Right lobe of liver (tissue), 4 donors: ENCODE results near the gene EYA2.

ENCODE experiments used
- POLR2A ChIP-seq: fragments of 450-650 bp; IDR thresholded peaks from one replicate; pipeline ENCODE4 v1.6.1; 2017; ENCODE audit warnings: antibody characterized with exemption, mild to moderate bottlenecking
- TF ChIP-seq, protein P1 (sequence below), 4 donors: fragments of 200-600 bp in 3 of 4; fragments of 450-650 bp in 1 of 4; IDR thresholded peaks; one replicate each; pipeline versions ENCODE4 v1.5.1 to v1.8.0; 2016 to 2022; ENCODE audit warnings: antibody characterized with exemption in 4 of 4, mild to moderate bottlenecking in 2 of 4
- donor health status: DM: no; HTN: no; CAD: no.
- donor health status: DM: no; HTN: no; CAD: no.
- donor health status: DM: no; HTN: yes; CAD: no.

DNA sequence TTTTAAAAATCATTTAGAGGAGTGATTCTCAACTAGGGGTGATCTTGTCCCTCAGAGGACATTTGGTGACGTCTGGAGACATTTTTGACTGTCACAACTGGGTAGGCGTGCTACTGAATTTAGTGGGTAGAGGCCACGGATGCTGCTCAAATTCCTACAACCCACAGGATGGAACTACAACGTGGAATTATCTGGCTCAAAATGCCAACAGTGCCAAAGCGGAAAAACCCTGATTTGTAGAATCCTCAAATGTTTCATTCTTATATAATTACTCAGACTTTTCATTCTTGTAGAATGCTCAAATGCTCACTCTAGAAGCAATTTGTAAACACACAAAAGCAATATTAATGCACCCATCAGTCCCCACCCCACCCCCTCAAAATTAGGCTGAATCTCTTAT lies 232.1 kb downstream of the EYA2 start:
- TF ChIP-seq, protein P1, sequence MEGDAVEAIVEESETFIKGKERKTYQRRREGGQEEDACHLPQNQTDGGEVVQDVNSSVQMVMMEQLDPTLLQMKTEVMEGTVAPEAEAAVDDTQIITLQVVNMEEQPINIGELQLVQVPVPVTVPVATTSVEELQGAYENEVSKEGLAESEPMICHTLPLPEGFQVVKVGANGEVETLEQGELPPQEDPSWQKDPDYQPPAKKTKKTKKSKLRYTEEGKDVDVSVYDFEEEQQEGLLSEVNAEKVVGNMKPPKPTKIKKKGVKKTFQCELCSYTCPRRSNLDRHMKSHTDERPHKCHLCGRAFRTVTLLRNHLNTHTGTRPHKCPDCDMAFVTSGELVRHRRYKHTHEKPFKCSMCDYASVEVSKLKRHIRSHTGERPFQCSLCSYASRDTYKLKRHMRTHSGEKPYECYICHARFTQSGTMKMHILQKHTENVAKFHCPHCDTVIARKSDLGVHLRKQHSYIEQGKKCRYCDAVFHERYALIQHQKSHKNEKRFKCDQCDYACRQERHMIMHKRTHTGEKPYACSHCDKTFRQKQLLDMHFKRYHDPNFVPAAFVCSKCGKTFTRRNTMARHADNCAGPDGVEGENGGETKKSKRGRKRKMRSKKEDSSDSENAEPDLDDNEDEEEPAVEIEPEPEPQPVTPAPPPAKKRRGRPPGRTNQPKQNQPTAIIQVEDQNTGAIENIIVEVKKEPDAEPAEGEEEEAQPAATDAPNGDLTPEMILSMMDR (IDR thresholded peaks at IDR 0.05) = no peak
- TF ChIP-seq POLR2A = no peak
